Stimulated activated naive CD4-positive, alpha-beta T cell treated with Interleukin-2 at 50 U/mL for 16 hours (primary cell): ENCODE results near the gene RNU5B-1.

Experiments used
- DNase-seq: peaks from one replicate; lab custom pipeline; 2025; lab: John Stamatoyannopoulos, UW

RNU5B-1 gene

GRCh38 chr15:65328506-65329287 is 24.2 kb downstream of the RNU5B-1 start:
- DNase-seq, result no peak

- no peak for DNase-seq
Measured at GRCh38 chr15:65329288-65329983, 25.0 kb downstream of the RNU5B-1 start.

GRCh38 chr15:65329984-65330735 is 25.7 kb downstream of the RNU5B-1 start:
- DNase-seq, result no peak

GRCh38 chr15:65330934-65331645 is 26.6 kb downstream of the RNU5B-1 start:
- DNase-seq, result no peak

GRCh38 chr15:65331811-65332210 is 27.3 kb downstream of the RNU5B-1 start:
- DNase-seq, result no peak

GRCh38 chr15:65332391-65333147 is 28.1 kb downstream of the RNU5B-1 start:
- no peak for DNase-seq

- no peak for DNase-seq
Measured at GRCh38 chr15:65333148-65333820, 28.8 kb downstream of the RNU5B-1 start.

GRCh38 chr15:65333856-65334255 is 29.4 kb downstream of the RNU5B-1 start:
- DNase-seq, result no peak

GRCh38 chr15:65334586-65335231 is 30.2 kb downstream of the RNU5B-1 start:
- DNase-seq, result no peak

- DNase-seq, result no peak
Measured at GRCh38 chr15:65335278-65336055, 31.0 kb downstream of the RNU5B-1 start.

- DNase-seq, result no peak
Measured at GRCh38 chr15:65336493-65337435, 32.3 kb downstream of the RNU5B-1 start.

GRCh38 chr15:65337436-65338070 is 33.1 kb downstream of the RNU5B-1 start:
- DNase-seq, result no peak

GRCh38 chr15:65338366-65338765 is 33.9 kb downstream of the RNU5B-1 start:
- DNase-seq, result no peak

GRCh38 chr15:65338823-65339222 is 34.3 kb downstream of the RNU5B-1 start:
- DNase-seq, result no peak

GRCh38 chr15:65339416-65339815 is 34.9 kb downstream of the RNU5B-1 start:
- DNase-seq, result no peak

- DNase-seq, result no peak
Measured at GRCh38 chr15:65339920-65340319, 35.4 kb downstream of the RNU5B-1 start.

- DNase-seq, result no peak
Measured at GRCh38 chr15:65342493-65342892, 38.0 kb downstream of the RNU5B-1 start.
